CD4-positive, alpha-beta T cell treated with Interleukin-15 for 1 hour (primary cell): ENCODE results near the gene FBXO42.
"Not testable (repeated sequence)": the region's sequence is repeated elsewhere in the genome, so short reads cannot be mapped to it uniquely, and the experiment has no call there.

Experiments
- DNase-seq: peaks from one replicate; pipeline ENCODE4 v3.0.0-alpha.2; 2020

FBXO42 gene

GRCh38 chr1:16258591-16259135 lies 93.6 kb downstream of the FBXO42 start:
- DNase-seq: no peak

GRCh38 chr1:16257968-16258367 lies 94.3 kb downstream of the FBXO42 start:
- DNase-seq: no peak

- not testable (repeated sequence) for DNase-seq
Measured at GRCh38 chr1:16257556-16257955, 94.7 kb downstream of the FBXO42 start.

GRCh38 chr1:16256478-16256877 lies 95.8 kb downstream of the FBXO42 start:
- no peak for DNase-seq

- DNase-seq: no peak
Measured at GRCh38 chr1:16254263-16254928, 97.9 kb downstream of the FBXO42 start.

GRCh38 chr1:16253332-16253922 lies 98.9 kb downstream of the FBXO42 start:
- DNase-seq: no peak

GRCh38 chr1:16252912-16253311 lies 99.4 kb downstream of the FBXO42 start:
- no peak for DNase-seq

GRCh38 chr1:16251381-16251780 lies 100.9 kb downstream of the FBXO42 start:
- no peak for DNase-seq

- DNase-seq: no peak
Measured at GRCh38 chr1:16250524-16251251, 101.6 kb downstream of the FBXO42 start.

- no peak for DNase-seq
Measured at GRCh38 chr1:16249596-16250241, 102.6 kb downstream of the FBXO42 start.

- DNase-seq: no peak
Measured at GRCh38 chr1:16248603-16249516, 103.4 kb downstream of the FBXO42 start.

GRCh38 chr1:16248007-16248436 lies 104.3 kb downstream of the FBXO42 start:
- DNase-seq: no peak

GRCh38 chr1:16247441-16247840 lies 104.8 kb downstream of the FBXO42 start:
- no peak for DNase-seq

GRCh38 chr1:16246961-16247360 lies 105.3 kb downstream of the FBXO42 start:
- DNase-seq: no peak

GRCh38 chr1:16246239-16246638 lies 106.0 kb downstream of the FBXO42 start:
- not testable (repeated sequence) for DNase-seq

GRCh38 chr1:16245476-16246196 lies 106.6 kb downstream of the FBXO42 start:
- DNase-seq: no peak

GRCh38 chr1:16244650-16245285 lies 107.5 kb downstream of the FBXO42 start:
- no peak for DNase-seq

GRCh38 chr1:16243936-16244649 lies 108.2 kb downstream of the FBXO42 start:
- DNase-seq: peak; percentile 74

GRCh38 chr1:16243215-16243610 lies 109.1 kb downstream of the FBXO42 start:
- no peak for DNase-seq

GRCh38 chr1:16242556-16243214 lies 109.6 kb downstream of the FBXO42 start:
- DNase-seq: no peak
